Fibroblast of pulmonary artery (primary cell): Measurements from ENCODE around the gene POFUT2.

Experiments used
- DNase-seq: peaks from one replicate; pipeline ENCODE4 v3.0.0-alpha.2; 2010; ENCODE audit warnings: low read depth
- H3K4me3 ChIP-seq: replicated peaks from 2 replicates; pipeline ENCODE4 v1.5.1; 2011; ENCODE audit warnings: low read depth, mild to moderate bottlenecking, control low read depth, low read length, moderate library complexity
- TF ChIP-seq, protein P1 (sequence below): IDR thresholded peaks from 2 replicates; pipeline ENCODE4 v1.5.1; 2011; ENCODE audit warnings: mild to moderate bottlenecking, control low read depth, low read length, inconsistent platforms; ENCODE audit errors: missing control alignments

The POFUT2 gene

DNA sequence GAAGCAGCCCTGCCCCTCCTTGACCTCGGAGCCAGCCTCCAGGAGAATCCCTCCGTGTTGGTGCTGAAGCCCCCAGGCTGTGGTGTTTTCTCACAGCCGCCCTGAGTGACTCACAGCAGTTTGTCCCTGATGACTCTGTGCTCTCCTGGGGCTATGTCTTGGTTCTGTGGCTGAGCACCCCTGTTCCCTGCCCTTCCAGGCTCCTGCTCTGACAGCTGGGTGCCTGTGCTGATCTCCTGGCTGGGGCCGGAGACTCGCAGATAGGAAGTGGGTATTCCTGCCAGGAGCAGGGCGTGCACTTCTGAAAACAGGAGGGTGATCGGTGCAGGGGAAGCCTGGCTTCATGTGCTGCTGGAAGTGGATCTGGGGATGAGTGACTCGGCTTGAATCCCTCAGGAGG is 34.5 kb downstream of the POFUT2 start:
- DNase-seq, result no peak
- H3K4me3 ChIP-seq, result no peak overlapping the region
- TF ChIP-seq, protein P1, sequence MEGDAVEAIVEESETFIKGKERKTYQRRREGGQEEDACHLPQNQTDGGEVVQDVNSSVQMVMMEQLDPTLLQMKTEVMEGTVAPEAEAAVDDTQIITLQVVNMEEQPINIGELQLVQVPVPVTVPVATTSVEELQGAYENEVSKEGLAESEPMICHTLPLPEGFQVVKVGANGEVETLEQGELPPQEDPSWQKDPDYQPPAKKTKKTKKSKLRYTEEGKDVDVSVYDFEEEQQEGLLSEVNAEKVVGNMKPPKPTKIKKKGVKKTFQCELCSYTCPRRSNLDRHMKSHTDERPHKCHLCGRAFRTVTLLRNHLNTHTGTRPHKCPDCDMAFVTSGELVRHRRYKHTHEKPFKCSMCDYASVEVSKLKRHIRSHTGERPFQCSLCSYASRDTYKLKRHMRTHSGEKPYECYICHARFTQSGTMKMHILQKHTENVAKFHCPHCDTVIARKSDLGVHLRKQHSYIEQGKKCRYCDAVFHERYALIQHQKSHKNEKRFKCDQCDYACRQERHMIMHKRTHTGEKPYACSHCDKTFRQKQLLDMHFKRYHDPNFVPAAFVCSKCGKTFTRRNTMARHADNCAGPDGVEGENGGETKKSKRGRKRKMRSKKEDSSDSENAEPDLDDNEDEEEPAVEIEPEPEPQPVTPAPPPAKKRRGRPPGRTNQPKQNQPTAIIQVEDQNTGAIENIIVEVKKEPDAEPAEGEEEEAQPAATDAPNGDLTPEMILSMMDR, result no peak

DNA sequence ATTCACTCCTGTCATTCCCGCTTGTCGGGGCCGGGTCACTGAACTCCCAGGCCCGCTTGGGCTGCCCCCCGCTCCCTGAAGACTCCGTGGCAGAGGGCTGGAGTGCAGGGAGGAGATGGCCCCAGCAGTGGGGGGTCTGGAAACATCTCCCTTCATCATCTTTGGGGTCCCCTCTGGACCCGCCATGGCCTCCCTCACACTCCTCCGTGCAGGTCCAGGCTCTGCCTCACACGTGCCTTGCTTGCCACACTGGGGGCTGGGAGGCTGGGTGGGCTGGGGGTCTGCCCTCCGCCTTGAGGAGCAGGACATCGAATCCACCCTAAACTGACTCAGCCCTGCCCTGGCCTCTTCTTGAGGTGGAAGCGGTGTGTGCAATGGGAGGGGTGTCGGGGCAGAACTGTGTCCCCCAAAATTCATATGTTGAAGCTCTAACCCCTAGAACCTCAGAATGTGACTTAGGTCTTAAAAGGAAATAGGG is 35.2 kb downstream of the POFUT2 start:
- TF ChIP-seq, protein P1, result no peak
- H3K4me3 ChIP-seq, result no peak overlapping the region
- no peak for DNase-seq

DNA sequence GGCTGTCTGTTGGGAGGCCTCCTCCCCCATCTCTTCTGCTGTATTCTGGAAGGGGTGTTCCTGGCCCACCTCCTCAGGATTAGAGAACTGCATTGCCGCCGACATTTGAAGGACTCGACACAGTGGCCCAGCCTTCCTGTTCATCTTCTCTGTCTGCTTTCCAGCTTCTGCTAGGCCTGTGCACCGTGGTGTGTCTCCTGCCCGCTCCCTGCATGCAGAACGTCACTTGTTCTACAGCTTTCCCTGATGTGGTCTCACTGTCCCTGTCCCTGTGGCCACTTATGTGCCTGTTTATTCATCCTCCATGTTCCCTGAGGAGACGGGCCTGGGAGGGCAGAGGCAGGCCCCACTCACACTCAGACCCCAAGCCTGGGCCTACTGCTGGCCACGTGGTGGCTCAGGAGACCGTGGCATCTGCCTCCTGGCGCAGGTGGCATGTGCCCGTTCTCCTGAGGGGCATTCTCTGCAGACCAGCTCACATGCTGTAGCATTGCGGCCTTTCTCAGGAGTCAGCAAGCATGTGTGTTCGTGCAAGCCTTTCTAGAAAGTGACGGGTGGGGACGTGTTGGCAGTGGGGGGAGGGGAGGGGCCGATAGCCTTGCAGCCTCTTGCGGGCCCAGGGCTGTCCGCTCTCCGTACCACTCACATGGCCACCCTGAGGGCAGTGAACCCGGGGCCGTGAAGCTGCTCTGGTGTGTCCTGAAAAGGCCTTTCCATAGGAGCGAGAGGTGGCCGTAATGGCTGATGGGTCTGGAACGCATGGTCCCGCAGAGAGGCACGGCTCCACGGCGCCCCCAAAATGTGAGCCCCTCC is 35.9 kb downstream of the POFUT2 start:
- DNase-seq, result no peak
- TF ChIP-seq, protein P1, result no peak
- H3K4me3 ChIP-seq, result no peak overlapping the region

DNA sequence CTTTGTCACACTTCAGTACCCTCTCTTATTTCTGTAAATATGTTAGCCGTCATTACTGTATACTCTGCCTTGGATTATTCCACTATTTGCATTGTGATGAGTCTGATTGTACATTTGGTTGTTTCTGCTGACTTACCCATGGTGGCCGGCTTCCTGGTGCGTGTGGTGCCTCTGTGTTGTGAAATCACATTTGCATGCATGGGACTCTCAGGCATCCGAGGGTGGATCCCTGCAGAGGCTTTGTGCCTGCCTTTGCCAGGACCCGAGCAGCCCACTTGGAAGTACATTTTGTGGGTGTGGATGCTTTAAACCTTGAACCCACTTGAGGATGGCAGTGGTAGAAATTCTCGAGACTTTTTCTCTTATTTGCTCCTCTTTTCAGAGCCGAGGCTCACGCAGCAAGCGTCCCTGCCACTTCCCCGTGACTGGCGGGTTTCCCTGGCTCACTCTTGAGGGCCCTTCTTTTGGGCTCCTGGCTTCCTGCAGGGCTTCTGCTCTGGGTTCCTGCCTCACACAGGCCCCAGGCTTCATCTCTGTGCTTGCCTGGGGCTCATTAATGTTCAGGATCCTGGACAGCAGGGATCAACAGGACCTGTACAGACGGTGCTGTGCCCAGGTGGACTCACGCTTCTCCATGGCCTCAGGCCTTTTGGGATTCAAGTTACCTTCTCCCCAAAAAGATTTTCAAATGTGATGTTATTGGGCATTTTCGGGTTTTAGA is 36.6 kb downstream of the POFUT2 start:
- H3K4me3 ChIP-seq, result no peak overlapping the region
- TF ChIP-seq, protein P1, result no peak
- DNase-seq, result no peak

DNA sequence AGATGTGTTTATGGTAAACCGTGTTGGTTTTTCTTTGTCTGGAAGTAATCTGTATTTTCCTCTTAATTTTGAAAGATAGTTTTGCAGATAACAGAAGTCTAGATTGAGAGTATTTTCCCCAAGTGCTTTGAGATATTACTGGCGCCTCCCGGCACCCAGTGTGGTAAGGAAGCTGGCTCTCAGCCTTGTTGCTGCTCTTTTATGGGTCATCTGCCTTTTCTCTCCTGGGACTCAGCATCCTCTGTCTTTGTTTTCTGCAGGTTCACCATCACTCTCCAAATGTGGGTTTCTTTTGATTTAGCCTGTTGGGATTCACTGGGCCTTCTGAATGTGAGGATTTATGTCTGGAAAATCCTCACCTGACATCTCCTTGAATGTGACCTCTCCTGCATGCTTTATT is 37.4 kb downstream of the POFUT2 start:
- no peak overlapping the region for H3K4me3 ChIP-seq
- no peak for DNase-seq
- TF ChIP-seq, protein P1, result no peak

DNA sequence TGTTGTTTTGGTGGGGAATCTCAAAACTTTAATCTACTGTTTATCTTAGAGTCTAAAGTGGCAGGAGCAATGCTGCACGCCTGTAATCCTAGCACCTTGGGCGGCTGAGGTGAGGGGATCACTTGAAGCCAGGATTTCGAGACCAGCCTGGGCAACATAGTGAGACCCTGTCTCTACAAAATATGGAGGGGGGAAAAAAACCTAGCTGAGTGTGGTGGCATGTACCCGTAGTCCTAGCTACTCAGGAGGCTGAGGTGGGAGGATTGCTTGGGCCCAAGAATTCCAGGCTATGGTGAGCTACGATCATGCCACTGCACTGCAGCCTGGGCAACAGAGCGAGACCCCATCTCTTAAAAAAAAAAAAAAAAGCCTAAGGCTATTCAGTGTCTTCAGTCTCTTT is 38.1 kb downstream of the POFUT2 start:
- TF ChIP-seq, protein P1, result no peak
- no peak for DNase-seq
- H3K4me3 ChIP-seq, result no peak overlapping the region
